ENCODE measurements around the gene BTAF1.

DNA sequence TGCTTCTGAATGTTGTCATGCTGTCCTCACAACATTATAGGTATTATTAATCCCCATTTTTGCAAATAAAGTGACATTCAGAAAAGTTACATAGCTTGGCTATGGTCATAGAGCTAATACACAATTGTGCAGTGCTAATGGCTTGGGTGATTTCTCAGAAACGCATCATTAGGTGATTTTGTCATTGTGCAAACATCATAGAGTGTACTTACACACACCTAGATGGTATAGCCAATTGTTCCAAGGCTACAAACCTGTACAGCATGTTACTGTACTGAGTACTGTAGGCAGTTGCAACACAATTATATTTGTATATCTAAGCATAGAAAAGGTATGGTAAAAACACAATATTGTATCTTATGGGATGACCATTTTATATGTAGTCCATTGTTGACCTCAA lies 91.0 kb downstream of the BTAF1 start:
- TF ChIP-seq CTCF (IDR thresholded peaks at IDR 0.05; ENCODE audit: insufficient read depth, low read length): no peak
- TF ChIP-seq SPI1 (IDR thresholded peaks at IDR 0.05; ENCODE audit: borderline replicate concordance, low read depth): no peak

All from HL-60 (cell line).